ENCODE measurements around the gene ARPC1B.
"Not testable (repeated sequence)": the region's sequence is repeated elsewhere in the genome, so short reads cannot be mapped to it uniquely, and the experiment has no call there.

ARPC1B gene

GRCh38 chr7:99371376-99371920, 3.1 kb upstream of the ARPC1B start:
- H3K27me3 ChIP-seq (ENCODE audit: control insufficient read depth in 1 of 2, insufficient read depth in 2 of 2, low read length in 2 of 2), result no peaks in the 10 kb centered on the region
- H3K4me1 ChIP-seq (ENCODE audit: insufficient read depth, low read length), result peaks cover 4% of the 10 kb centered on the region
- H3K9ac ChIP-seq (ENCODE audit: low read length), result no peak overlapping the region
- no peaks in the 10 kb centered on the region for H3K9me3 ChIP-seq (ENCODE audit: low read length)
- H3K36me3 ChIP-seq (ENCODE audit: insufficient read depth, low read length), result peaks cover 4% of the 10 kb centered on the region
- no peak overlapping the region for H3K4me3 ChIP-seq (ENCODE audit: low read depth in 1 of 2, low read length in 2 of 2)
- H3K27ac ChIP-seq (ENCODE audit: low read depth, low read length), result no peak overlapping the region

GRCh38 chr7:99372275-99373090, 2.0 kb upstream of the ARPC1B start:
- H3K27me3 ChIP-seq (ENCODE audit: control insufficient read depth in 1 of 2, insufficient read depth in 2 of 2, low read length in 2 of 2), result no peaks in the 10 kb centered on the region
- peak overlapping the region; percentile 32 for H3K27ac ChIP-seq (ENCODE audit: low read depth, low read length)
- H3K36me3 ChIP-seq (ENCODE audit: insufficient read depth, low read length), result no peaks in the 10 kb centered on the region
- no peak overlapping the region for H3K9ac ChIP-seq (ENCODE audit: low read length)
- H3K4me3 ChIP-seq (ENCODE audit: low read depth in 1 of 2, low read length in 2 of 2), result no peak overlapping the region
- H3K4me1 ChIP-seq (ENCODE audit: insufficient read depth, low read length), result peaks cover 4% of the 10 kb centered on the region
- no peaks in the 10 kb centered on the region for H3K9me3 ChIP-seq (ENCODE audit: low read length)

- Histone ChIP-seq H3K9ac (ENCODE audit: low read length) (no peak overlapping the region), H3K9me3 (ENCODE audit: low read length) (no peaks in the 10 kb centered on the region), H3K27ac (ENCODE audit: low read depth, low read length) (peak overlapping the region; percentile 86), H3K4me3 (ENCODE audit: low read depth in 1 of 2, low read length in 2 of 2) (peak overlapping the region; percentile 56 to 92), H3K27me3 (ENCODE audit: control insufficient read depth in 1 of 2, insufficient read depth in 2 of 2, low read length in 2 of 2) (no peaks in the 10 kb centered on the region), H3K36me3 (ENCODE audit: insufficient read depth, low read length) (no peaks in the 10 kb centered on the region), H3K4me1 (ENCODE audit: insufficient read depth, low read length) (peaks cover 4% of the 10 kb centered on the region)
Measured at GRCh38 chr7:99373091-99374066, 1.2 kb upstream of the ARPC1B start.

- Histone ChIP-seq H3K36me3 (ENCODE audit: insufficient read depth, low read length) (no peaks in the 10 kb centered on the region), H3K4me3 (ENCODE audit: low read depth in 1 of 2, low read length in 2 of 2) (peak overlapping the region; percentile 56 to 92), H3K27me3 (ENCODE audit: control insufficient read depth in 1 of 2, insufficient read depth in 2 of 2, low read length in 2 of 2) (no peaks in the 10 kb centered on the region), H3K4me1 (ENCODE audit: insufficient read depth, low read length) (peaks cover 18% of the 10 kb centered on the region), H3K9me3 (ENCODE audit: low read length) (no peaks in the 10 kb centered on the region), H3K27ac (ENCODE audit: low read depth, low read length) (peak overlapping the region; percentile 86), H3K9ac (ENCODE audit: low read length) (no peak overlapping the region)
Measured at GRCh38 chr7:99375070-99375807, 709 bp downstream of the ARPC1B start.

GRCh38 chr7:99379043-99379577, 4.6 kb downstream of the ARPC1B start:
- Histone ChIP-seq H3K9me3 (ENCODE audit: low read length) (no peaks in the 10 kb centered on the region), H3K27me3 (ENCODE audit: control insufficient read depth in 1 of 2, insufficient read depth in 2 of 2, low read length in 2 of 2) (no peaks in the 10 kb centered on the region), H3K4me3 (ENCODE audit: low read depth in 1 of 2, low read length in 2 of 2) (peak overlapping the region in 1 of 2 donors; percentile 44), H3K9ac (ENCODE audit: low read length) (no peak overlapping the region), H3K4me1 (ENCODE audit: insufficient read depth, low read length) (peaks cover 34% of the 10 kb centered on the region), H3K27ac (ENCODE audit: low read depth, low read length) (peak overlapping the region; percentile 77), H3K36me3 (ENCODE audit: insufficient read depth, low read length) (no peaks in the 10 kb centered on the region)

- Histone ChIP-seq H3K4me3 (ENCODE audit: low read depth in 1 of 2, low read length in 2 of 2) (peak overlapping the region in 1 of 2 donors; percentile 44), H3K27ac (ENCODE audit: low read depth, low read length) (peak overlapping the region; percentile 77), H3K4me1 (ENCODE audit: insufficient read depth, low read length) (peaks cover 34% of the 10 kb centered on the region)
- not testable (repeated sequence) for H3K9me3 ChIP-seq (ENCODE audit: low read length); H3K27me3 ChIP-seq (ENCODE audit: control insufficient read depth in 1 of 2, insufficient read depth in 2 of 2, low read length in 2 of 2); H3K36me3 ChIP-seq (ENCODE audit: insufficient read depth, low read length); H3K9ac ChIP-seq (ENCODE audit: low read length)
Measured at GRCh38 chr7:99379693-99380031, 5.1 kb downstream of the ARPC1B start.

GRCh38 chr7:99380032-99380822, 5.7 kb downstream of the ARPC1B start:
- Histone ChIP-seq H3K4me3 (ENCODE audit: low read depth in 1 of 2, low read length in 2 of 2) (peak overlapping the region in 1 of 2 donors; percentile 44), H3K27me3 (ENCODE audit: control insufficient read depth in 1 of 2, insufficient read depth in 2 of 2, low read length in 2 of 2) (no peaks in the 10 kb centered on the region), H3K36me3 (ENCODE audit: insufficient read depth, low read length) (no peaks in the 10 kb centered on the region)

GRCh38 chr7:99380823-99381663, 6.5 kb downstream of the ARPC1B start:
- H3K27ac ChIP-seq (ENCODE audit: low read depth, low read length), result peak overlapping the region; percentile 77
- peaks cover 31% of the 10 kb centered on the region for H3K4me1 ChIP-seq (ENCODE audit: insufficient read depth, low read length)
- no peaks in the 10 kb centered on the region for H3K9me3 ChIP-seq (ENCODE audit: low read length)
- peak overlapping the region in 1 of 2 donors; percentile 11 for H3K4me3 ChIP-seq (ENCODE audit: low read depth in 1 of 2, low read length in 2 of 2)
- no peak overlapping the region for H3K9ac ChIP-seq (ENCODE audit: low read length)
- no peaks in the 10 kb centered on the region for H3K27me3 ChIP-seq (ENCODE audit: control insufficient read depth in 1 of 2, insufficient read depth in 2 of 2, low read length in 2 of 2)
- H3K36me3 ChIP-seq (ENCODE audit: insufficient read depth, low read length), result no peaks in the 10 kb centered on the region

More at GRCh38 chr7:99380032-99380822, 5.7 kb downstream of the ARPC1B start:
- Histone ChIP-seq H3K9ac (ENCODE audit: low read length) (no peak overlapping the region), H3K9me3 (ENCODE audit: low read length) (no peaks in the 10 kb centered on the region), H3K4me1 (ENCODE audit: insufficient read depth, low read length) (peaks cover 34% of the 10 kb centered on the region), H3K27ac (ENCODE audit: low read depth, low read length) (peak overlapping the region; percentile 77)

- H3K36me3 ChIP-seq (ENCODE audit: insufficient read depth, low read length), result peaks cover 4% of the 10 kb centered on the region
- H3K9ac ChIP-seq (ENCODE audit: low read length), result no peak overlapping the region
- peaks cover 29% of the 10 kb centered on the region for H3K4me1 ChIP-seq (ENCODE audit: insufficient read depth, low read length)
- no peak overlapping the region for H3K27ac ChIP-seq (ENCODE audit: low read depth, low read length)
- no peaks in the 10 kb centered on the region for H3K27me3 ChIP-seq (ENCODE audit: control insufficient read depth in 1 of 2, insufficient read depth in 2 of 2, low read length in 2 of 2)
- no peak overlapping the region for H3K4me3 ChIP-seq (ENCODE audit: low read depth in 1 of 2, low read length in 2 of 2)
- no peaks in the 10 kb centered on the region for H3K9me3 ChIP-seq (ENCODE audit: low read length)
Measured at GRCh38 chr7:99381664-99382075, 7.1 kb downstream of the ARPC1B start.
